Smooth muscle cell (in vitro differentiated cells): Measurements from ENCODE around the gene NME7. TPM values are rescaled to one million over a fixed set of nuclear protein-coding genes. Genes with fewer than 3 reads are reported as not detected.

Experiments
- DNase-seq: peaks from one replicate; lab custom pipeline; 2025; ENCODE audit not compliant: unreplicated experiment; lab: John Stamatoyannopoulos, UW
- H2AFZ ChIP-seq: fragments of 200-600 bp; sonication (generic); 2 replicates; pipeline ENCODE4 v1.6.0; 2016; ENCODE audit warnings: antibody characterized with exemption, low read depth, mild to moderate bottlenecking
- H3F3A ChIP-seq: fragments of 200-600 bp; sonication (generic); 2 replicates; pipeline ENCODE4 v1.6.0; 2017; ENCODE audit warnings: antibody characterized with exemption, low read depth
- H3K27ac ChIP-seq: fragments of 200-600 bp; sonication (generic); 2 replicates; pipeline ENCODE4 v1.5.1; 2016; ENCODE audit warnings: low read depth, mild to moderate bottlenecking
- H3K27me3 ChIP-seq: fragments of 200-600 bp; sonication (generic); 2 replicates; pipeline ENCODE4 v1.6.1; 2016; ENCODE audit warnings: low read depth, mild to moderate bottlenecking
- H3K36me3 ChIP-seq: fragments of 200-600 bp; sonication (generic); 2 replicates; pipeline ENCODE4 v1.5.1; 2016; ENCODE audit warnings: low read depth
- H3K4me1 ChIP-seq: fragments of 200-600 bp; sonication (generic); 2 replicates; pipeline ENCODE4 v1.5.1; 2016; ENCODE audit warnings: low read depth
- H3K4me2 ChIP-seq: fragments of 200-600 bp; sonication (generic); 2 replicates; pipeline ENCODE4 v1.6.0; 2016; ENCODE audit warnings: mild to moderate bottlenecking
- H3K4me3 ChIP-seq: fragments of 200-600 bp; sonication (generic); 2 replicates; pipeline ENCODE4 v1.5.1; 2016; ENCODE audit warnings: mild to moderate bottlenecking
- H3K79me2 ChIP-seq: fragments of 200-600 bp; sonication (generic); 2 replicates; pipeline ENCODE4 v1.6.0; 2016; ENCODE audit warnings: low read depth, mild to moderate bottlenecking
- H3K9ac ChIP-seq: fragments of 200-600 bp; sonication (generic); 2 replicates; pipeline ENCODE4 v1.6.0; 2016; ENCODE audit warnings: low read depth
- H3K9me3 ChIP-seq: fragments of 200-600 bp; sonication (generic); replicated peaks from 2 replicates; pipeline ENCODE4 v1.5.1; 2016; ENCODE audit warnings: low read depth
- H4K20me1 ChIP-seq: fragments of 200-600 bp; sonication (generic); 2 replicates; pipeline ENCODE4 v1.6.0; 2016; ENCODE audit warnings: low read depth
- WGBS: methylation state at CpG from one replicate; pipeline ENCODE4 v1.1.7; 2016; ENCODE audit warnings: low lambda C conversion rate; 5-methylcytosine and 5-hydroxymethylcytosine counted together
- polyA plus RNA-seq: library from polyadenylated mRNA; unstranded; fragments of >200 nt; fragmentation: Nextera tagmentation; extraction: Ambion mirVana; gene quantifications from 2 replicates; pipeline ENCODE4 v1.2.1, GENCODE V29; 2016
- total RNA-seq: library from RNA; depleted of rRNA; stranded (reverse); fragments of >200 nt; gene quantifications from 2 replicates; pipeline ENCODE4 v1.2.3, GENCODE V29; 2014
- TF ChIP-seq, protein P1 (sequence below): fragments of 200-600 bp; sonication (generic); IDR thresholded peaks from 2 replicates; pipeline ENCODE4 v1.5.1; 2017; ENCODE audit warnings: borderline replicate concordance, mild to moderate bottlenecking, antibody characterized with exemption; ENCODE audit not compliant: insufficient read depth, poor library complexity, severe bottlenecking

NME7 gene
- total and polyA plus RNA-seq, 2 experiments from 2014 or later, result 26.5 to 77.8 TPM

- no peak overlapping the region for H3K9ac ChIP-seq
- no peak for DNase-seq
- H4K20me1 ChIP-seq, result no peaks in the 10 kb centered on the region
- H3K4me2 ChIP-seq, result no peak overlapping the region
- peak overlapping the region; percentile 17 for H3K27ac ChIP-seq
- H3K79me2 ChIP-seq, result no peaks in the 10 kb centered on the region
- TF ChIP-seq, protein P1, sequence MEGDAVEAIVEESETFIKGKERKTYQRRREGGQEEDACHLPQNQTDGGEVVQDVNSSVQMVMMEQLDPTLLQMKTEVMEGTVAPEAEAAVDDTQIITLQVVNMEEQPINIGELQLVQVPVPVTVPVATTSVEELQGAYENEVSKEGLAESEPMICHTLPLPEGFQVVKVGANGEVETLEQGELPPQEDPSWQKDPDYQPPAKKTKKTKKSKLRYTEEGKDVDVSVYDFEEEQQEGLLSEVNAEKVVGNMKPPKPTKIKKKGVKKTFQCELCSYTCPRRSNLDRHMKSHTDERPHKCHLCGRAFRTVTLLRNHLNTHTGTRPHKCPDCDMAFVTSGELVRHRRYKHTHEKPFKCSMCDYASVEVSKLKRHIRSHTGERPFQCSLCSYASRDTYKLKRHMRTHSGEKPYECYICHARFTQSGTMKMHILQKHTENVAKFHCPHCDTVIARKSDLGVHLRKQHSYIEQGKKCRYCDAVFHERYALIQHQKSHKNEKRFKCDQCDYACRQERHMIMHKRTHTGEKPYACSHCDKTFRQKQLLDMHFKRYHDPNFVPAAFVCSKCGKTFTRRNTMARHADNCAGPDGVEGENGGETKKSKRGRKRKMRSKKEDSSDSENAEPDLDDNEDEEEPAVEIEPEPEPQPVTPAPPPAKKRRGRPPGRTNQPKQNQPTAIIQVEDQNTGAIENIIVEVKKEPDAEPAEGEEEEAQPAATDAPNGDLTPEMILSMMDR, result no peak
- no peak overlapping the region for H2AFZ ChIP-seq
- no peak overlapping the region for H3K4me3 ChIP-seq
- H3K27me3 ChIP-seq, result no peaks in the 10 kb centered on the region
- no peaks in the 10 kb centered on the region for H3K36me3 ChIP-seq
- H3K4me1 ChIP-seq, result no peaks in the 10 kb centered on the region
- no peaks in the 10 kb centered on the region for H3K9me3 ChIP-seq
- H3F3A ChIP-seq, result no peaks in the 10 kb centered on the region
- 22% methylated on average over 1 of the region's 1 CpG for WGBS
These were observed 131.5 kb downstream of the NME7 start for GRCh38 chr1:169236143-169236542.

DNA sequence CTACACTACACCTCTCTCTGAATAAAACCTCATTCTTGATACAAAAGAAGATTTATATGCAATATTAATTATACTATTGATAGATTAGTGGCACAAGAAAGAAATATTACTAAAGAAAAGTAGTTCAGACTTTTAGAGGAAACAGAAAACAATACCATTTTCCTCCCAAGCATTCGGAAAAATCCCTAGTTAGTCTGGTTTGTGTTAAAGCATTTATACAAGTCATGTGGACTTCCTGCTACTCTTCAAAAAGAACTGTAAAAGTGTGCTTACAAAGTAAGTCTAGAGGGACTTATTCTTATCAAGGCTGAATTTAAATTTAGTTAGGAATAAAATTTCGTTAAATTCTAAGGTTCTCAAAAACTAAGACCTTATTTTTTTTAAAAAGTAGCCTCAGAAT lies 132.0 kb downstream of the NME7 start:
- no peak for DNase-seq
- Histone ChIP-seq H3F3A (no peaks in the 10 kb centered on the region), H3K79me2 (no peaks in the 10 kb centered on the region), H3K4me2 (no peak overlapping the region), H3K36me3 (no peaks in the 10 kb centered on the region), H3K4me1 (no peaks in the 10 kb centered on the region), H3K4me3 (no peak overlapping the region), H3K27ac (peak overlapping the region; percentile 17), H2AFZ (no peak overlapping the region), H3K9me3 (no peaks in the 10 kb centered on the region), H3K9ac (no peak overlapping the region), H4K20me1 (no peaks in the 10 kb centered on the region), H3K27me3 (no peaks in the 10 kb centered on the region)
- WGBS, result 45% methylated on average over 2 of the region's 2 CpGs
- TF ChIP-seq, protein P1, result no peak

DNA sequence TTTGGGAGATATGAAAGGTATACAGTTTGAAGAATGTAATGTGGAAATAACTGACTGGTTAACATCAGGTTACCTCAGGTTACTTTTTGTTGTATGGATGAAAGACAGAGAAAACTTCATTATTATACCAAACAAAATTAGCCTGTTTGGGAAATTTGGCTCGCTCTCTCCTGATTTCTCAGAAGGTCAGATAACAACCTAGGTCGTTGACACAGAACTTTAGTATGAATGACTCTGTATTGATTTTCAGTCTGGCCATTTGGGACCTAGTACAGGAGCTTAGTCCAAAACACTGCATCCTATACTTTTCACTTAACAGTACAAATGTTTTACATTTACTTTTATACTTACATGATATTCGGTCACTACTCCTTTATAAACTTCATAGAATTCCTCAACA lies 132.8 kb downstream of the NME7 start:
- no peaks in the 10 kb centered on the region for H3K4me1 ChIP-seq
- H3K27me3 ChIP-seq, result no peaks in the 10 kb centered on the region
- no peaks in the 10 kb centered on the region for H3K36me3 ChIP-seq
- no peaks in the 10 kb centered on the region for H3K79me2 ChIP-seq
- H3K4me3 ChIP-seq, result no peak overlapping the region
- no peak overlapping the region for H3K4me2 ChIP-seq
- no peaks in the 10 kb centered on the region for H3F3A ChIP-seq
- no peak overlapping the region for H2AFZ ChIP-seq
- no peak for DNase-seq
- H3K9ac ChIP-seq, result no peak overlapping the region
- H4K20me1 ChIP-seq, result no peaks in the 10 kb centered on the region
- WGBS, result 93% methylated on average over 3 of the region's 3 CpGs
- H3K9me3 ChIP-seq, result no peaks in the 10 kb centered on the region
- TF ChIP-seq, protein P1, result no peak
- H3K27ac ChIP-seq, result no peak overlapping the region

- no peaks in the 10 kb centered on the region for H3K36me3 ChIP-seq
- no peaks in the 10 kb centered on the region for H3K79me2 ChIP-seq
- H4K20me1 ChIP-seq, result no peaks in the 10 kb centered on the region
- no peak overlapping the region for H3K4me3 ChIP-seq
- no peak overlapping the region for H2AFZ ChIP-seq
- no peak overlapping the region for H3K4me2 ChIP-seq
- DNase-seq, result no peak
- H3K9me3 ChIP-seq, result no peaks in the 10 kb centered on the region
- TF ChIP-seq, protein P1, result no peak
- H3K27me3 ChIP-seq, result no peaks in the 10 kb centered on the region
- H3F3A ChIP-seq, result no peaks in the 10 kb centered on the region
- no peak overlapping the region for H3K27ac ChIP-seq
- WGBS, result 95% methylated on average over 3 of the region's 3 CpGs
- no peaks in the 10 kb centered on the region for H3K4me1 ChIP-seq
- H3K9ac ChIP-seq, result no peak overlapping the region
These were observed 150.0 kb downstream of the NME7 start for GRCh38 chr1:169217636-169218035.
